Lower leg skin (tissue), 4 donors: ENCODE measurements around the gene PDIA2. TPM values are rescaled to one million over a fixed set of nuclear protein-coding genes. Genes with fewer than 3 reads are reported as not detected.

Experiments used
- DNase-seq, 2 donors: peaks; one replicate each; pipeline ENCODE4 v3.0.0-alpha.2; 2019; ENCODE audit warnings: low spot score in 2 of 2
- H3K4me3 ChIP-seq: fragments of 200-600 bp; sonication (generic); 2 replicates; pipeline ENCODE4 v1.5.1; 2017; ENCODE audit warnings: mild to moderate bottlenecking, low read depth; ENCODE audit not compliant: poor library complexity, severe bottlenecking
- POLR2A ChIP-seq, 2 donors: fragments of 450-650 bp; IDR thresholded peaks; one replicate each; pipeline ENCODE4 v1.6.1; 2016 to 2017; ENCODE audit warnings: antibody characterized with exemption in 2 of 2, mild to moderate bottlenecking in 1 of 2, moderate library complexity in 1 of 2
- WGBS, 2 donors: methylation state at CpG; one replicate each; pipeline ENCODE4 v1.1.5; 2018; 5-methylcytosine and 5-hydroxymethylcytosine counted together
- intact Hi-C: fragments of 100-400 bp; cut with DNase I; formaldehyde crosslinking; loops from one replicate; pipeline ENCODE4 v1.15.0; 2023; ENCODE audit warnings: low total_unique reads
- total RNA-seq, 4 donors: library from RNA; depleted of rRNA; stranded (reverse); fragments of >200 nt; gene quantifications; one replicate each; pipeline ENCODE4 v1.1.0, GENCODE V29; 2016
- TF ChIP-seq, protein P1 (sequence below), 3 donors: fragments of 450-650 bp; IDR thresholded peaks; one replicate each; pipeline ENCODE4 v1.5.1; 2016; ENCODE audit warnings: antibody characterized with exemption in 3 of 3, mild to moderate bottlenecking in 3 of 3, moderate library complexity in 2 of 3

Gene PDIA2
- total RNA-seq, 4 donors from 2014 or later = 0.12 to 0.45 (median 0.23) TPM; not detected in 1

GRCh38 chr16:293043-293775 lies 10.2 kb downstream of the PDIA2 start:
- intact Hi-C loops = no loop called here
- DNase-seq = no peak
- H3K4me3 ChIP-seq = no peak overlapping the region
- no peak for TF ChIP-seq POLR2A (IDR thresholded peaks at IDR 0.05)
- TF ChIP-seq, protein P1, sequence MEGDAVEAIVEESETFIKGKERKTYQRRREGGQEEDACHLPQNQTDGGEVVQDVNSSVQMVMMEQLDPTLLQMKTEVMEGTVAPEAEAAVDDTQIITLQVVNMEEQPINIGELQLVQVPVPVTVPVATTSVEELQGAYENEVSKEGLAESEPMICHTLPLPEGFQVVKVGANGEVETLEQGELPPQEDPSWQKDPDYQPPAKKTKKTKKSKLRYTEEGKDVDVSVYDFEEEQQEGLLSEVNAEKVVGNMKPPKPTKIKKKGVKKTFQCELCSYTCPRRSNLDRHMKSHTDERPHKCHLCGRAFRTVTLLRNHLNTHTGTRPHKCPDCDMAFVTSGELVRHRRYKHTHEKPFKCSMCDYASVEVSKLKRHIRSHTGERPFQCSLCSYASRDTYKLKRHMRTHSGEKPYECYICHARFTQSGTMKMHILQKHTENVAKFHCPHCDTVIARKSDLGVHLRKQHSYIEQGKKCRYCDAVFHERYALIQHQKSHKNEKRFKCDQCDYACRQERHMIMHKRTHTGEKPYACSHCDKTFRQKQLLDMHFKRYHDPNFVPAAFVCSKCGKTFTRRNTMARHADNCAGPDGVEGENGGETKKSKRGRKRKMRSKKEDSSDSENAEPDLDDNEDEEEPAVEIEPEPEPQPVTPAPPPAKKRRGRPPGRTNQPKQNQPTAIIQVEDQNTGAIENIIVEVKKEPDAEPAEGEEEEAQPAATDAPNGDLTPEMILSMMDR (IDR thresholded peaks at IDR 0.05) = no peak
- 91 to 96% methylated on average over 28 to 32 of the region's 32 CpGs for WGBS, 2 donors

DNA sequence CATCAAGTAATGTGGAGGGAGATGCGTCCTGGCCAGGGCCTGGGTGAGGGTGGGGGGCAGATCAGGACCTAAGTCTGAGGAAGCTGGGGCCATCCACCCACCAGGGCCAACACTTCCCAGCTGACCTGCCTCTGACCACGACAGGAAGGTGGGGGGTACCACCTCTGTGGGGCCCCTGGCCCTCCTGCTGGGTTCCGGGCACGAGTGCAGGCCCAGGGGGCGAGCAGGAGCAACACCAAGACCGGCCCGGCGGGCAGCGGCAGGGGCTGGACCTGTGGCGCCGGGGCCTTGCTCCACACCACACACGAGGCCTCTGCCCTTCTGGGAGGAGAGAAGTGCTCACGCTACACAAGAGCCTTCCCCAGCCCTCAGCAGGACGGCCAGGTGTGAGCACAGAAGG lies 13.3 kb downstream of the PDIA2 start:
- intact Hi-C loops = no loop called here
- 88 to 100% methylated on average over 2 to 13 of the region's 14 CpGs for WGBS, 2 donors
- H3K4me3 ChIP-seq = no peak overlapping the region
- TF ChIP-seq, protein P1 (IDR thresholded peaks at IDR 0.05) = no peak
- no peak for TF ChIP-seq POLR2A (IDR thresholded peaks at IDR 0.05)
- DNase-seq = no peak

DNA sequence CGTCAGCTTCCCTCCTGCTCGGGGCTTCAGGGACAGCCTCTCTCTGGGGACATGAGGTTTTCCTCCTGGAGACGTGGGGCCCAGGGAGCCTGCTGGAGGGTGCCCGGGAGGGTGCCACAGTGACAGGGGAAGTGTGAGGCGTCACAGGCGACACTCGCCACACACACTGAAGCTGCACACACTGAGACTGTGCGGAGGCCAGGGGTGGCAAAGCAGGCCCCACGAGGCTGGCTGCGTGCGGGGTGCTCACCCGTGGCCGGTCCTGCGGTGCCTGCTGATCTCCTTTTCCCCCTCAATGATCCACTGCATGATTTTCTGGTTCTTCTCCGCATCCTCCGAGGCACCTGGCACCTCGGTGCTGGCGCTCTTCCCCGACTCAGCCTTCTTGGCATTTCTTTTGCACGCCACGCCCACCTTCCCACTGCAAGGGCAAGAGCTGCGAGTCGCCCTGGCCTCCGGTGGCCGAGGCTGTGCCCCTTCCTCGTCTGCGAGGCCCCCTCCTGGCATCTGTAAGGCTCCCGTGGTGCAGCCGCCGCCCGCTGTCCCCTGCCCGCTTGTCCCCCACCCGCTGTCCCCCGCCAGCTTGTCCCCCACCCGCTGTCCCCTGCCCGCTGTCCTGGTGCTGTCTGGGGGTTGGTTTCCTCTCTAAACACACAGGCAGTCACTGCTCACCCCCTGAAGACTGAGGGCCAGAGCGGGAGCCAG lies 14.0 kb downstream of the PDIA2 start:
- intact Hi-C loops = no loop called here
- H3K4me3 ChIP-seq = no peak overlapping the region
- 59 to 77% methylated on average over 21 to 37 of the region's 37 CpGs for WGBS, 2 donors
- TF ChIP-seq, protein P1 (IDR thresholded peaks at IDR 0.05) = no peak
- no peak for TF ChIP-seq POLR2A (IDR thresholded peaks at IDR 0.05)
- no peak for DNase-seq

GRCh38 chr16:297832-298231 lies 14.9 kb downstream of the PDIA2 start:
- intact Hi-C loops = no loop called here
- TF ChIP-seq, protein P1 (IDR thresholded peaks at IDR 0.05) = no peak
- TF ChIP-seq POLR2A (IDR thresholded peaks at IDR 0.05) = no peak
- 94 to 95% methylated on average over 17 to 24 of the region's 32 CpGs for WGBS, 2 donors
- H3K4me3 ChIP-seq = no peak overlapping the region
- DNase-seq = no peak

GRCh38 chr16:301235-301634 lies 18.3 kb downstream of the PDIA2 start:
- H3K4me3 ChIP-seq = no peak overlapping the region
- TF ChIP-seq, protein P1 (IDR thresholded peaks at IDR 0.05) = no peak
- no peak for TF ChIP-seq POLR2A (IDR thresholded peaks at IDR 0.05)
- intact Hi-C loops = no loop called here
- WGBS, 2 donors = 89 to 90% methylated on average over 6 of the region's 6 CpGs
- DNase-seq = no peak
